NCI-H1694 (cell line): Measurements from ENCODE around the gene MBD4.
"Not testable (repeated sequence)": the region's sequence is repeated elsewhere in the genome, so short reads cannot be mapped to it uniquely, and the experiment has no call there.

ENCODE experiments used
- DNase-seq: peaks from one replicate; lab custom pipeline; 2025; lab: John Stamatoyannopoulos, UW

The MBD4 gene

GRCh38 chr3:129409541-129409940 lies 30.2 kb downstream of the MBD4 start:
- DNase-seq, result peak; percentile 20

DNA sequence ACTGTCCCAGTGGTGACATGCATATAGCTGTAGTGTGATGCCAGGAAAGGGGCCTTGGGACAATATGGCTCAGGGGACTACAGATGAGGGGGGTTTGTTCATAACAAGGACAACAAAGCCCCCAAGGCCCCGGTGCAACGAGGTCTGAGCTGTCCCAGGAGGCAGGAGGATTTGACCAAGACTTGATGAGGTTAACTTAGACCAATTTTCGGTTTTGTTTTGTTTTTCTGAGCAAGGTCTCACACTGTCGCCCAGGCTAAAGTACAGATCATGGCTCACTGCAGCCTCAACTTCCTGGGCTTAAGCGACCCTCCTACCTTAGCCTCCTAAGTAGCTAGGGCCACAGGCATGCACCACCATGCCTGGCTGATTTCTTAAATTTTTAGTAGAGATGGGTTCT lies 35.1 kb downstream of the MBD4 start:
- DNase-seq, result no peak

DNA sequence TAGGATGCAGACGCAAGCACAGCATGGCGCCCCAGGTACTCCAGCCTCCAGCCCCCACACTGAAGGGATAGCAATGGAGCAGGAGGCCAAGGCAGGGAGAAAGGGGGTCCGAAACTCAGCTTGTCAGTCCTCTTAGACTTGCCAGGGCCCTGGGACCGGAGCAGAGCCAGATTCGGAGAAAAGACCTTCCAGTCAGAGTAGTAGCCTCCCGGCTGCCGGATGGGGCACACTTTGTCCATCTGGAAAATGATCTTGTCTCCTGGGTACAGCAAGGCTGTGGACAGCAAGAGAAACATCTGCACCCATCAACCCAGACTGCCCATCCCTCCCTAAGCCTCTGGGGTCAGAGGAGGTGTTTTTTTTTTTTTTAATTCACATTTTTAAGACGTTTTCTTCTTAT lies 35.6 kb downstream of the MBD4 start:
- no peak for DNase-seq

GRCh38 chr3:129403450-129403849 lies 36.3 kb downstream of the MBD4 start:
- no peak for DNase-seq

DNA sequence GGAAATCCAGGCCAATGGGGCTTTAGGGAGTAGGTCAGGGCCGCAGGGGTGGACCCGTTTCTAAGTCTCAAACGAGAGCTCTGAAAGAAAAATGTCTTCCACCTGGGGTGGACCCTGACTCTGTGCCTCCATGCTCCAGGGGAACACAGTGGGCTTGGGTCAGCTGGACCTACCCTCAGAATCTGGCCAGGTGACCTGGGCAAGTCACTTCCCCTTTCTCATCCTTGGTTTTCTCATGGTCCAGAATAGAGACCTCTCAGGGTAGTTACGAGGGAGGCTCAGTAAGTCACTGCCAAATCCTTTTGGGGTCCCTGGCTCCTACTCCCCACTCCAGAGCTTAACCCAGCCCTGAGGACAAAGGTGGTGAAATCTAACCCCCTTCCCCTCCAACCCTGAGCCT lies 37.1 kb downstream of the MBD4 start:
- no peak for DNase-seq

GRCh38 chr3:129402210-129402609 lies 37.5 kb downstream of the MBD4 start:
- DNase-seq, result no peak

DNA sequence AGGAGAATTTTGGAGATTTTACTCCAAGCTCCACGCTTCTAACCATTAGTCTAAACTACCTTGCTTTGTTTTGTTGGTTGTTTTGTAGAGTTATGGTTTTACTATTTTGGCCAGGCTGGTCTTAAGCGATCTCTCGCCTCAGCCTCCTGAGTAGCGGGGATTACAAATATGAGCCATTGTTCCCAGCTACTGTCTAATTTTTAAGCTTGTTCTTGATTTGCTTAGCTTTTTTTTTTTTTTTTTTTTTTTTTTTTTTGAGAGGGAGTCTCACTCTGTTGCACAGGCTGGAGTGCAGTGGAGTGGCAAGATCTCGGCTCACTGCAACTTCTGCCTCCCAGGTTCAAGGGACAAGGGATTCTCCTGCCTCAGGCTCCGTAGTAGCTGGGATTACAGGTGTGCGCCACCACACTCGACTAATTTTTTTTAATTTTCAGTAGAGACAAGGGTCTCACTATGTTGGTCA lies 39.8 kb downstream of the MBD4 start:
- DNase-seq, result peak; percentile 12

- DNase-seq, result peak; percentile 95
These were observed 40.4 kb downstream of the MBD4 start for GRCh38 chr3:129399145-129399894.

GRCh38 chr3:129398803-129399144 lies 41.0 kb downstream of the MBD4 start:
- DNase-seq, result no peak

- DNase-seq, result not testable (repeated sequence)
These were observed 45.8 kb downstream of the MBD4 start for GRCh38 chr3:129393760-129394564.

DNA sequence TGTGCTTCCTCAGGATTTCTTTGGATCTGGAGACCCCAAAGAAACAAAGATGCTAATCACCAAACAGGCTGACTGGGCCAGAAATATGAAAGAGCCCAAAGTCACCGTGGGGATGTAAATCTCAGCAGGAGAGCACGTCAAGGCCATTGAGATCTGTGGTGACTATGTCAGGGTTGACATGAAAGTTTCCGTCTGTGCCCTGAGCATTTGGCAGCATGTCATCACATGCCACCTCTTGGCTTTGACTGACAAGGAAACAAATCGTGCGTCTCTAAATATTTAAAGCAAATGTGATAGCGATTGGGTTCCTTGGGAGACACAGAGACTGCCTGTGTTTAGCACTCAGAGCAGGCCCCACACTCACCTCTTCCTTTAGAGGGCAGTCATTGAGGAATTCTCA lies 46.5 kb downstream of the MBD4 start:
- DNase-seq, result no peak

GRCh38 chr3:129392106-129392887 lies 47.5 kb downstream of the MBD4 start:
- DNase-seq, result not testable (repeated sequence)

- DNase-seq, result not testable (repeated sequence)
These were observed 48.2 kb downstream of the MBD4 start for GRCh38 chr3:129391583-129391982.

GRCh38 chr3:129389572-129389937 lies 50.2 kb downstream of the MBD4 start:
- DNase-seq, result no peak

- DNase-seq, result not testable (repeated sequence)
These were observed 50.8 kb downstream of the MBD4 start for GRCh38 chr3:129388791-129389571.

- no peak for DNase-seq
These were observed 52.3 kb downstream of the MBD4 start for GRCh38 chr3:129387487-129387886.

- DNase-seq, result no peak
These were observed 52.8 kb downstream of the MBD4 start for GRCh38 chr3:129386984-129387383.

DNA sequence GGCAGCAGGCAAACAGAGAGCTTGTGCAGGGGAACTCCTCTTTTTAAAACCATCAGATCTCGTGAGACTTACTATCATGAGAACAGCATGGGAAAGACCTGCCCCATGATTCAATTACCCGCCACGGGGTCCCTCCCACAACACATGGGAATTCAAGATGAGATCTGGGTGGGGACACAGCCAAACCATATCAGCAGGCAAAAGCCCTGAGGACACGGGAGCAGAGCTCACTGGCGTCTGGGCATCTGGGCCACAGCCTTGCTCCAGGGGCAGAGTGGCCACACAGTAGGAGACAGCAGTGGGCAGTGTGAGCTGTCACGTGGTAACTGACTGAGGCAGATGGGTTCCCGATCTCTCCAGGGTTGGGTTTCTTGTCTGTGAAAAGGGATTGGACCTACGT lies 54.2 kb downstream of the MBD4 start:
- DNase-seq, result not testable (repeated sequence)

- DNase-seq, result no peak
These were observed 55.0 kb downstream of the MBD4 start for GRCh38 chr3:129384594-129385323.

GRCh38 chr3:129384103-129384502 lies 55.6 kb downstream of the MBD4 start:
- DNase-seq, result not testable (repeated sequence)

GRCh38 chr3:129383292-129383860 lies 56.4 kb downstream of the MBD4 start:
- peak; percentile 75 for DNase-seq
